SIG-M5 treated with dmso at 0.1 percent for 504 hours (cell line): Measurements from ENCODE around the gene INPP5A.
"Not testable (repeated sequence)": the region's sequence is repeated elsewhere in the genome, so short reads cannot be mapped to it uniquely, and the experiment has no call there.

Experiments used
- DNase-seq: peaks from one replicate; lab custom pipeline; 2025; ENCODE audit not compliant: unreplicated experiment; lab: John Stamatoyannopoulos, UW

INPP5A gene

DNA sequence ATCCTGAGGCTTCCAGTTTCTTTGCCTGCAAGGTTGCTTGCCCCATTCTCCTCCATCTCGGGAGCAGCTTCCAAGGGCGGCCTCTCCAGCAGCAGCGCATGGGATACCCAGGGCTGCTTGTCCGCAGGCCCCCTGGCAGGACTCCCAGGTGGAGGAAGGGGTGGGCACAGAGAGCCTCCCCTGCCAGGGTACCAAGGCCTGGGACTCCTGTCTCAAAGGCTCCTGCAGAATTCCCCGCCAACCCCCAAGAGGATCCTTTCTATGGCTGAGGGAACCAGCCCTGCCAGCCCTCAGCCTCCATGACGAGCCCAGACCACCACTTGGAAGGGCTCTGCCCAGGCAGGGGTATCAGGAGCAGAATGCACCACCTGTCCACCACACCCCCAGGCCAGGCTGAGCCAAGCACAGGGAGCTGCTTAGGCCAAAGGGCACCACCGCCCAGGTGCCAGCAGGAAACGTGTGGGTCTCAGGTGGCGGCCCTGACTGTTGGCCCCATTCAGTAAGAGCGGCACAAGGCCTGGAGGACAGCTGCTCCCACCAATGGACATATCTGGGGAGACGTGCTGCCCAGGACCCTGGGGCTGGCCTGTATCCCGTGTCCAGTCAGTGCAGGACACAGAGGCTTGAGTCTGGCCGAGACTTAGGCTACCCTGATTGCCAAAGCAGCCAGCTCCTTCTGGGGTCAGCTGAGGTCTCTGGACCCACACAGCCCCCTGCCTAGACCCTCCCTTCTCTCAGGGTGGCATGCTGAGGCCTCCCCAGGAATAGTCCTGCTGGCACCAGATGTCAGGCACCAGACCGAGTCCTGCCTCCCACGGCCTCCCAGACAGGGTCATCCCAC lies 33.8 kb upstream of the INPP5A start:
- DNase-seq = no peak

DNA sequence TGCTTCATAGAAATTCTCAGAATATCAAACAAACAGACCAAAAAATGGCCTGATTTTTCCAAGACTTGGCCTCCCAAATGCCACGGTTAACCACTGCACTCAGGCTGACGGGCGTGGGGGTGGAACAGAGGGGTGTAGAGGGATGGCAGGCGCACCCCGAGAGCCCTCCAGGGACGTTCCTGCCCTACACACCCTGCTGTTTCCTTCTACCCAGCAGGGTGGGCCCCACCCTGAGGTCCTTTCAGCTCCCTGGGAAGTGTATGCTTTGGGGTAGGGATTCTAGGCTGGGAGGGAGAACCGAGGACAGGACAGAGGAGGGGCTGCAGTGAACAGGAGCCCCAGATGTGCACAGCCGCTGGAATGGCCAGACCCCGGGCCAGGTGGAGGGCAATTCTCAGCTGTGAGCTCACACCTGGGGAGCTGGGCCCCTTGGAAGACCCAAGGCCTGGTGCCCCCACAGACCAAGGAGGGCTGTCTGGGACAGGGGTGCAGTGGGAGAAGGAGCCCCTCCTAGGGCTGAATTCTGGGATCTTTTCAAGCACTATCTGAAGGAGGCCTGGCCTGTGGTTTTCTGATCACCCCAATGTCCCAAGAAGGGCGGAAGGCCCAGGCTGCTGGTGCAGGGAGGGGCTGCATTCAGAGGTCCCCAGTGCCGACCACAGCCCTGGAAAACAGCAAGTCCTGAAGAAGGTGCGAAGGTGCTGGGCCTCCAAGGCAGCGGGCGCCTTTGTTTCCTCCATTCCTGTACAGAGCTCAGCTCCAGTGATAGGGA lies 32.9 kb upstream of the INPP5A start:
- no peak for DNase-seq

DNA sequence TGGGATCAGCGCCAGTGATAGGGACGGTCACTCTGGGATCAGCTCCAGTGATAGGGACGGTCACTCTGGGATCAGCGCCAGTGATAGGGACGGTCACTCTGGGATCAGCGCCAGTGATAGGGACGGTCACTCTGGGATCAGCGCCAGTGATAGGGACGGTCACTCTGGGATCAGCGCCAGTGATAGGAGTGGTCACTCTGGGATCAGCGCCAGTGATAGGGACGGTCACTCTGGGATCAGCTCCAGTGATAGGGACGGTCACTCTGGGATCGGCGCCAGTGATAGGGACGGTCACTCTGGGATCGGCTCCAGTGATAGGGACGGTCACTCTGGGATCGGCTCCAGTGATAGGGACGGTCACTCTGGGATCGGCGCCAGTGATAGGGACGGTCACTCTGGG lies 32.0 kb upstream of the INPP5A start:
- not testable (repeated sequence) for DNase-seq

DNA sequence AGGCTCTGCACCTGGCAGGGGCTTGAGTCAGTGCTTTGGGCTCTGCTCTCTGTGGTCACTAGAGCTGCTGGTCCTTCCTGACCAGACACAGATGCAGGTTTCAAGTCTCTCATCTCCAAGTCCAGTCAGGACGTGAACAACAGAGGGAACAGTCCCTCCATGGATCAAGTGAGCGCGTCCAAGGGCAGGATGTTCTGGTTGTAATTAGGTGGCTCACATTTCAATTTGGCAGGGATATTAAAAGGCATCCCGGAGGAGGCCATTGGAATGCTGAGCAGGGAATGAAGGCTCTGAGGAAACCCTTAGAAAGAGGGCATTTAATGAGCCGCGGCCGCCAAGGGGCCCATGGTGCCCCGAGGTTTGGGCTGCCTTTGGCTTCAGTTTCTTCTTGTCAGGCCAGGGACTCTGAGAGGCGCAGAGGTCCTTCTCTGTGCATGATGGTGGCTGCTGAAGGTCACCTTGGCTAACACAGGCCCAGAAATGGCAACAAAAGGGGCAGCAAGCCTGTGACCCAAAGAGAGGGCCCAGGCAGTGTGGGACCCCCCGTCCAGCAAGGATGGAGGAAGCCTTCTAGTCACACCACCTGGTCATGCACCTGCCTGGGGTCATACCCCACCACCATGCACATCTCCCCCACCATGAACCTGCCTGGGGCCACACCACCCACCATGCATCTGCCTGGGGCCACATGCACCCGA lies 30.7 kb upstream of the INPP5A start:
- no peak for DNase-seq

DNA sequence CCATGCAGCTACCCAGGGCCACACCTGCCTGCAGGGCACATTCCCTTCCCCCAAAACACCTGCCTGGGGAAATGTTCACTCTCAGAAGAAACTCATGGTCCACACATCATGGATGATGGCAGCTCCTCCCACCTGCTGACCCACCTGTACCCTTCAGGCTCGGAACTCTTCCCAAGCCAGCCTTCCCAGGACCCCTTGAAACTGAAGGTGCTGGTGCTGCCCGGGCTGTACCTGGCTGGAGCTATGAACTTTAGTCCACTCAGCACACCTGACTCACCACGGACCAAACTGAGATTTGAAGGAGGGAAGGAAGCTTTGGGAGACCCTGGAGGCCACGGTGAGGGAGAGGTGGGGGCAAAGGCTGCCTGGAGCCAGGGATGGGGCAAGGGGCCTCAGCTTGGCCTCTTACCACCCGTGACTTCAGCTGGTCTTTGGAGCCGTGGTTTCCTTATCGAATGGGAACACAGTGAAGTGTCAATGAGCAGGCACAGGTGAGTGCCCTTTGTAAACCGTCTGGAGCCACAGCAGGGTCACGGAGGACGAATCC lies 30.1 kb upstream of the INPP5A start:
- no peak for DNase-seq

DNA sequence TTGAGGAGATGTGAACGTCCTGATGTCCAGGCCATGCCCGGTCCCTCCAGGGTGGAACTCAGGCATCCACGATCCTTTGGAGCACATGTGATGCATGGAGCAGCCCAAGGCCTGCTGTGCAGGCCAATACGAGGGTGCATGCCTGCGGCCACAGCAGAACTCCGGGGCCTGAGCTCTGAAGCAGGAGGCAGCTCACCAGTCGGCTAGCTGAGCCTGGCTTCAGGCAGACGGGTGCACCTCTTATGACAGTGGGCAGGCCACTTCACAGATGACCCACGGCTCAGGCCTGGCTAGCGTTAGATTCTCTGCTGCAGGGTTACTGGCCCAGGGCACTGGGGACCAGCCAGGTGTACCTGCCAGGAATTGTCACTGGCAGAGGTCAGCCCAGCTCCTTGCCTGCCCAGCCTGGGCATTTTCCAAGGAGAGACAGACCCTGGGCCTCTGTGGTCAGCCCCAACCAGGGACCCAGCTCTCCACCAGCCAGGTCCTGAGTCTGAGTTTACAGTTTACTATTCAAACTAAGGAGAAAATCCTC lies 29.6 kb upstream of the INPP5A start:
- no peak for DNase-seq

DNA sequence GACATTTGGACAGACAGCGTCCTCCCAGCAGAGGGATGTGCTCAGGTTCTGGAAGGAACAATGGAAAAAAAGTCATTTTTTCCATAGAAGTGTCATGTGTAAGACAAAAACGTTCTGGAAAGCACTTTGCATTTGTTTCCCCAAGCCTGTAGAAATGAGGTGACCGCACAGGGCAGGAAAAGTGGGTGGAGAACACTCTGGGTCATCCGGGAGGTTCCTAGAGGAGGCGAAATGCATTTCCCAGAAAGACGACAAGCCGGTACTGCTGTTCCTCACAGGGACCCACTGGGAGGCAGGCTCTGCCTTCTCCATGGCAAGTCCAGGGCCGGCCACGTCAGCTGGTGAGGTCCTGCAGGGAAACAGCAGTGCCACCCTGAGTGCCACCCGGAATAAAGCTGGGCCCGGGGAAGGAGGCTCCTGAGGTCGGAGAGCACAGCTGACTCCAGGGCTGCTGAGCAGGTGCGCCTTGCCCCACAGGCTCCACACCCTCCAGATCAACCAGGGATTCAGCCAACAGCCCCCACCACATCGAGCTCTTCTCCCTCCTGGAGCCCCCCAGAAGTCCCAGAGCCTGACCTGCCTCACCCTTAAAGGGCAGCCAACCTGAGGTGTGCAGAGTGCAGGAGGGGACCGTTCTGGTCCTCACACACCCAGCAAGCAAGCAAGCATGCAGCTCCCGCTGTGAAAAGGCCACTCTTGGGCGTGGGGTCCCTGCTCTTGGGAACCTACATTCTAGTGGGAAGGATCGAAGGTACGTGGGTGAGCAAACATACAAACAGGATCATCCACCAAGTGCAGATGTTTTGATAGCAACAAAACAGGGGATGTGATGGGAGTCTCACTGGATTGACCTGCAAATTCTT lies 28.8 kb upstream of the INPP5A start:
- DNase-seq = no peak

DNA sequence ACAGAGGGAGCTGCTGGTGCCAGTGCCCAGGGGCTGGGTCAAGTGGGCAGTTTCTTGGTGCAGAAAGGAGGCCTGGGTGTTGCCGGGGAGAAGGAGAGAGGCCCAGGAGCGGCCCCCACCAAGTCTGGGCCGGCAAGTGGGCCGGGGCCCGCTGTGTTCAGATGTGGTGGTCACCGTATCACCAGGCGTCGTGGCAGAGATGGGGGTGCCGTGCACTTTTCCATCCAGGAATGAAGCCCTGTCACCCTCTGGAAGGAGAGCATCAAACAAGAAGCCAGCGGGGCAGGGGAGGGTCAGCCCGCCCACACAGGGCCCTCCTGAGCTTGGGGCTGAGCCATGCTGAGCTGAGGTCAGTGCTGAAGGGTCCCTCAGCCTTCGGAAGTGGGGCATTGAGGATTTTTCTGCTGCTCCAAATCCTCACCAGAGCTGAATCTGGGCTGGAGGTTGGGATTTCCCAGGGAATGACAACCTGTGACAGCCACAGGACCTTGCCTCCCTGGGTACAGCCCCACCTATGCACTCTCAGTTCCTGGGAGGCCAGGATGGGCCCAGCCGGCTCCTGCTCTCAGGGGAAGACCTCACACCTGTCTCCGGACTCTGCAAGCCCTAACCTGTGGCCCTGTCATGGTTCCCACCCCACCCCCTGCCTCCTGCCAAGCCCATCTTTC lies 27.9 kb upstream of the INPP5A start:
- no peak for DNase-seq

DNA sequence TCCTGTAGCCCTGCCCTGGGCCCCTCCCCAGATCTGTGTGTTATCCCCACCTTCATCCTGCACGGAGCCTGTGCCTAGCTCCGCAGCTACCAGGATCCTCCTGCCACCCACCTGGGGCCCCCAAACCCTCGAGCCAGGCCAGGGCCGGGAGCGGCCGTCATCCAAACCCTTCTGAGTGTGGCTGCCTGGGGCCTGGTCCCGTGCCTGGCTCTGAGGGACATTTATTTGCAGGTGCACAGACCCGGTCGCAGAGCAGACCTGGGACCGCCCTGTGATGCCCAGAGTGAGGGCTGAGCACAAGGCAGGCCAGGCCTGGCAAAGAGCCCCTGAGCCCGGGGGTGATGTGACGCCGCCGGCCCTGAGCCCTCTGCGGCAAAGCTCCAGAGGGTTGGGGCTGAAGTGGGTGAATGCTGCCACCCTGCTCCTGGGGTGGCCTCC lies 27.4 kb upstream of the INPP5A start:
- no peak for DNase-seq

DNA sequence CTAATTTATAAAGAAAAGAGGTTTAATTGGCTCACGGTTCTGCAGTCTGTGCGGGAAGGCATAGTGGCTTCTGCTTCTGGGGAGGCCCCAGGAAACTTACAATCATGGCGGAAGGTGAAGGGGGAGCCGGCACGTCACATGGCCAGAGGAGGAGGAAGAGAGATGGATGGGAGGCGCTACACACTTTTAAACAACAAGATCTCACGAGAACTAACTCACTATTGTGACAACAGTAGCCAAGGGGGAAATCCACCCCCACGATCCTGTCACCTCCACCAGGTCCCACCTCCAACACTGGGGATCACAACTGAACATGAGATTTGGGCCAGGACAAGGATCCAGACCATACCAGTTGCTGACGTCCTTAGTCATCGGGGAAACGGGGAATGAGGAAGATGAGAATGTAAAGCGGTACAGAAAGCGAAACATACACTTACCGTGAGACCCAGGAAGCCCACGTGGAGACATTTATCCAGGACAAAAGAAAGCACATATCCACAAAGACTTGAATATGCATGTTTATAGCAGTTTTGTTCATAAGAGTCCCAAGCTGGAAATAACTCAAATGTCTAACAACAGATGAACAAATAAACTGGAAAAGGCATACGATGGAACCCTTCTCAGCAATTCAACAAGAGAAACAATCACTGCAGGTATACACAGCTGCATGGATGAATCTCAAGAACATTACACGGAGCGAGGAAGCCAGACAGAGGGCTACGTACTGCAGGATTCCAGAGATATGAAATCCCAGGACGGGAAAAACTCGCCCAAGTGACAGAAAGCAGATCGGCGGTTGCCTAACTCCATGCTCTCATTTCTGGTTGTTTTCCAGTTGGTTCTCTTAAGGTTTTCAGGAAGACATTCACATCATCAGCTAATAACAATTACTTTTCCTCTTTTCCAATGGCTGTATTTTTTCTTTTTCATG lies 26.2 kb upstream of the INPP5A start:
- no peak for DNase-seq

DNA sequence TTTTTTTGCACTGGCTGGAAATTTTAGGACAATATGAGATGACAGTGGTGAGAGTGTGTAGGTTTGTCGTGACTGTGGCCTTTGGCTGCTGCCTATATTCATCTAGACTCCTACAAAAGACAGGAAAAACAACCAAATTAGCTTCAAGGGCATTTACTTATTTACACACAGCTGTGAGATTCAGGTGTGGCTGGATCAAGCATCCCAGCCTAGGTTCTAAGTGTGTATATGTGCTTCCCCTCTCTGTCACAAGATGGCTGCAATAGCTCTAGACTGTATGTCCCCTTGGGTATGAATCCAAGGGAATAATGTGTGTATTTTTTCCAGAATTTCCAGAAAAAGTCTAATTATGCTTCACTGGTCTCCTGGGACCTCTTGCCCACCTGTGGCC lies 25.5 kb upstream of the INPP5A start:
- DNase-seq = no peak

DNA sequence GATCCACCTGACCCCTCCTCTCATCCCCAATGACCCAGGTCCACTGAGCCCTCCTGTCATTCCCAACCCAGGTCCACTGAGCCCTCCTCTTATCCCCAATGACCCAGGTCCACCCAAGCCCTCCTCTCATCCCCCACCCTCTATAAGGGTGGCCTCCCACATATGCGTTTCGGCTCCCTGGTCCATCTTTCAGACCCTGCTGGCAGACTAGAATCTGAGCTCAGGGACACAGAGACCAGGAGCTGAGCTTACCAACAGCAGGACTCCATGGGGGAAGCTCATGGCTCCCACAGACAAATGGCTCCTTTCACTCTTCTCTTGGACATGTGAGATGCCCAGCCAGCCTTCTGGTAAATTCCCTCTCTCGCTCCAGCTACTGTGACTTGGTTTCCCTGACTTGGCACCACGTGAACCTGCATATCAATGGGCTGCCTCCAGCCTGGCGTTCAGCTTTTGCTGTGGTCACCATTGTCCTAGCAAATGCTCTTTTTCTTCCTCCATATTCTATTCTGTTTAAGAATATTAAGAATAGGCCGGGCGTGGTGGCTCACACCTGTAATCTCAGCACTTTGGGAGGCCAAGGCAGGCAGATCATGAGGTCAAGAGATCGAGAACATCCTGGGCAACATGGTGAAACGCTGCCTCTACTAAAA lies 24.8 kb upstream of the INPP5A start:
- DNase-seq = no peak

DNA sequence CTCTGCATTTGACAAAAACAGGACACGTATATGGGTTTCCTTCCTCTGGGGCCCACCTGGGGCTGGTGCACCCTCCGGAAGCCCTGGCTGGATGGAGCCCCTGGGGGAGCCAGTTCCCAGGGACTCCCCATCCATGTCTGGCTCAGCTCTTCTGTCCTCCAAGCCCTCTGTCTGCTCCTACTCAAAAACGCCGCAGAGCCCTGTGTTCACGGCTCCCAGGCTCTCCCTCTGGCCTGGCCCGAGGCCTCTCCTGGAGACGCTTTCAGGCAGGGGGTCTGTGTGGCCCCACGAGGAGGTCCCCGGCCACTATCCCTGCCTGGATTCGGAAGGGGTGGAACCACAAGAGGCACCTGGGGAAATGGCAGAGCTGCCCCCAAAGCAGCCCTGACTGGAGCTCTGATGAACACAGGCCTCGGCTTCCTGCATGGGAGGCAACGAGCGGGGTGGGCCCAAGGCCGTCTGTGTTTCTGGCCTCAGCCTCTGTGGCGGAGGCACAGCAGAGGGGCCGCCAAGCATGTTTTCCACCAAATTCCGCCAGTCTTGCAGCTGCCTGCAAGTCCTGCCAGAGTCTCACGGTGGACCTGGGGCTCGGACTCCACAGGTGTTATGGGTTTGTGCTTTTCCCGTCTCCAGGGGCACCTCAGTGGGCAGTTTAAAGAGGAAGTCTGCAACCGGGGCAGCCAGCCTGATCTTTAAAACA lies 22.6 kb upstream of the INPP5A start:
- no peak for DNase-seq

DNA sequence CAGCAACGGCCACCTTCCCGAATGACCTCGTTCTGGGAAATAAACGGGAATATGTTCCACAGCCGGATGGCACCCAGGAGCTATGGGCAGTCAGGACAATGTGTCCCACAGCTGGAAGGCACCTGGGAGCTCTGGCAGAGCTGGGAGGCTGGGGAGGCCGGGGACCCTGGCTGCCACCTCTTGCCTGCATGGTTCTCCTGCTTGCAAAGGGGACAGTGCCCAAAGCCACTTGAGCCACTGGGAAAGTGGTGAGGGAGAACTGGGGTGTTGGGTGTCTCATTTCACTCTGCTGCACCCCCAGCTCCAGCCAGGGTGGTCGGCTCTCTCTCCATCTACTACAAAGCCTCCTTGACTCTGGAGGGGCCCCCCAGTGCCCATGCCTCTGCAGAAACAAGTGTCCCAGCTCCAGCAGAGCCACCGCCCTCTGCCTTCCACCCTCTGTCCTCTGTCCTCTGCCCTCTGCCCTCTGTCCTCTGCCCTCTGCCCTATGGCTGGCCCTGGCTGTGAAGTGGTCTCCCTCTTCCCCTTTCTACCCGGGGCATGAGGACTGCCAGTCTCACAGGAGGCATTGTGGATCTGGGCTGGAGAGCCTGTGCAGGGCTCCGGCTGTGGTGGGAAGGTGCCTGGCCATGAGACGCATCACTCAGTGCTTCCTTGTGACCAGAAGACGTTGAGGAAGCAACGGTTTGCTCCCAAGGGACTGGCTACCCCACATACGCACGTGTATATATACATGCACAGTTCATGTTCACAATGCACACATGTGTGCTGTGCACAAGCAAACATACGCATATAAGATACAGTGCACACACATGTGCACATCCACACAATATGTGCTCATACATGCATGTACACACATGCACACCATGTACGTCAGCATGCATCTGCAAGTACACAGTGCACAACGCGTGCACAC lies 21.5 kb upstream of the INPP5A start:
- no peak for DNase-seq

DNA sequence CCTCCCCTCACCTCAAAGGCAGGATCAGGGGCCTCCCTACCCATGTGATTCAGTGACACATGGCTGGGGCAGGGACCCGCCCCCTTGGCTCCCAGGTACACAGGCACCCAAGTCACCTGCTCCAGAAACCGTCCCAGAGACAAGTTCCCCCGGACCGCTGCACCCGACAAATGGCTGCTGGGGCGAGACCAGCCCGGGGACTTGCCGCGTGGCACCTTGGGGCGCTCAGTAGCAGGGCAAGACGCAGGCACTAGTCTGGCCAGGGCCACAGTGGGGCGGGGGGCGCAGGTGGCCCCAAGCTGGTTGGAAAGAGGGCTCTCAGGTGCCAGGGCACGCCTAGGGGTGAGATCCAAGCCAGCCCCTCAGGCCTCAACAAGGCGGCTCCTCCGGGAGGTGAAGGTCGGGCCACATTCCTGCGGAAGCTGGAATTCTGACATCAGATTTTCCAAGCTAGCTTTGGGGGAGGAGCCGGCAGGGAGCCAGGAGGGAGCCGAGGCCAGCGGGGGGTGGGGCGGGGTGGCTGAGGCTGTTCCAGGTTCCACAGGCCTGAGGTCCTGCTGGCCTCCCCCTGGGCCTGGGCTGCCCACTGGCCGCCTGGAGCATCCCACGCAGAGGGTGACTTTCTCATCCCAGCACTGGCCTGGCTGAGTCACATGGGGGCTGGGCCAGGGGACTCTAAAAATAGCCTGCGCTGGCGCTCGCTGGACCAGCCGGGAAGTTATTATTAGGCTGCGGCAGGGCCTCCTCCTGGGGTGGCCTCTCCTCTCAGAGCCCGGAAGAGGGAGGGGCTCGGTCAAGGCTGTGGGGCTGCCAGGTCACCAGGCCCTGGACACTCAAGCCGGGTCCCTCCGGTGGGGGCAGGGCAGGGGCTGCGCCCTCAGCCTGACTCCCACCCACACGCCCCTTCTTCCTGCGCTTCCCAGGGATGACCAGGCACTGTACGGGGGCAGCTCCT lies 20.5 kb upstream of the INPP5A start:
- peak; percentile 50 for DNase-seq
